GM12878 (cell line): ENCODE data around the gene MALT1. TPM values are rescaled to one million over a fixed set of nuclear protein-coding genes. Genes with fewer than 3 reads are reported as not detected.

Source experiments
- ATAC-seq: fragments of 200-7000 bp; cut with Tn5 transposase; 3 replicates; pipeline ENCODE4 v1.9.1; 2020; ENCODE audit warnings: mild to moderate bottlenecking, moderate library complexity
- BruUV-seq: library from RNA; stranded (reverse); fragments of 400-500 nt; replicated peaks from 2 replicates; lab custom pipeline; 2021; lab: Mats Ljungman, UMichigan
- CTCF ChIA-PET: fragments of 300-600 bp; sonication (Branson Sonifier 250); formaldehyde crosslinking; extraction: SDS; loops from one replicate; lab custom pipeline; 2021; ENCODE audit warnings: inconsistent platforms; lab: Yijun Ruan, JAX
- POLR2A ChIA-PET: fragments of 350-600 bp; formaldehyde crosslinking; extraction: SDS; loops from one replicate; lab custom pipeline; 2021; ENCODE audit warnings: inconsistent platforms; lab: Charles Lee
- RAD21 ChIA-PET: fragments of 300-600 bp; sonication (Branson Sonifier 250); formaldehyde crosslinking; loops from one replicate; lab custom pipeline; 2023; ENCODE audit warnings: antibody characterized with exemption; ENCODE audit not compliant: unreplicated experiment; lab: Charles Lee
- SMC1A ChIA-PET: fragments of 300-600 bp; sonication (Branson Sonifier 250); formaldehyde crosslinking; loops from one replicate; lab custom pipeline; 2023; ENCODE audit not compliant: unreplicated experiment, uncharacterized antibody; lab: Charles Lee
- DNase-seq: peaks from one replicate; pipeline ENCODE4 v3.0.0-alpha.2; 2011; ENCODE audit warnings: low read depth, low spot score
- FAIRE-seq: peaks from 3 replicates; lab custom pipeline; 2011; peaks lifted over from hg19 to GRCh38; lab: Jason Lieb, UNC
- H2AFZ ChIP-seq: 2 replicates; pipeline ENCODE4 v1.6.0; 2011; ENCODE audit warnings: low read depth, low read length, control low read depth; ENCODE audit not compliant: control insufficient read depth
- H3K27ac ChIP-seq: 2 replicates; pipeline ENCODE4 v1.5.1; 2011; ENCODE audit warnings: control low read depth; ENCODE audit not compliant: control insufficient read depth, insufficient read depth
- H3K27me3 ChIP-seq, 2 experiments: replicated peaks in 1 of 2; 2 replicates each; pipeline versions ENCODE4 v1.6.0 to v1.6.1; 2011; ENCODE audit warnings: low read length in 1 of 2; ENCODE audit not compliant: control insufficient read depth in 2 of 2, insufficient read depth in 2 of 2
- H3K36me3 ChIP-seq, 2 experiments: 2 replicates each; pipeline ENCODE4 v1.5.1; 2011; ENCODE audit warnings: low read length in 1 of 2; ENCODE audit not compliant: control insufficient read depth in 2 of 2, insufficient read depth in 2 of 2
- H3K4me1 ChIP-seq: 2 replicates; pipeline ENCODE4 v1.6.1; 2011; ENCODE audit warnings: mild to moderate bottlenecking, low read length, moderate library complexity, mixed read lengths; ENCODE audit not compliant: control insufficient read depth, insufficient read depth
- H3K4me2 ChIP-seq: 2 replicates; pipeline ENCODE4 v1.6.0; 2011; ENCODE audit warnings: control low read depth; ENCODE audit not compliant: control insufficient read depth, insufficient read depth
- H3K4me3 ChIP-seq: fragments of 200-600 bp; sonication (generic); 2 replicates; pipeline ENCODE4 v1.5.1; 2016
- H3K79me2 ChIP-seq: 2 replicates; pipeline ENCODE4 v1.6.0; 2011; ENCODE audit warnings: low read length; ENCODE audit not compliant: control insufficient read depth, insufficient read depth
- H3K9ac ChIP-seq: 2 replicates; pipeline ENCODE4 v1.8.0; 2011; ENCODE audit warnings: low read length, control low read depth, mixed read lengths; ENCODE audit not compliant: control insufficient read depth, insufficient read depth
- H3K9me3 ChIP-seq: replicated peaks from 3 replicates; pipeline ENCODE4 v1.5.1; 2011; ENCODE audit warnings: mild to moderate bottlenecking, low read length; ENCODE audit not compliant: control insufficient read depth, insufficient read depth
- H4K20me1 ChIP-seq: 2 replicates; pipeline ENCODE4 v1.6.0; 2011; ENCODE audit not compliant: control insufficient read depth, insufficient read depth
- ETV6 ChIP-seq, 2 experiments: fragments of 450-650 bp in 1 of 2; IDR thresholded peaks in 1 of 2; conservative IDR thresholded peaks in 1 of 2; 2 replicates each; pipeline ENCODE4 v1.6.1; 2014; ENCODE audit warnings: antibody characterized with exemption in 1 of 2, borderline replicate concordance in 1 of 2, low read depth in 1 of 2, mild to moderate bottlenecking in 1 of 2, moderate library complexity in 1 of 2
- HDAC6 ChIP-seq: fragments of 200-600 bp; sonication (generic); IDR thresholded peaks from one replicate; pipeline ENCODE4 v1.8.0; 2017; ENCODE audit warnings: antibody characterized with exemption; ENCODE audit not compliant: unreplicated experiment
- JUNB ChIP-seq: IDR thresholded peaks from 2 replicates; pipeline ENCODE4 v1.6.1; 2016; ENCODE audit warnings: antibody characterized with exemption, mild to moderate bottlenecking
- NFYB ChIP-seq: IDR thresholded peaks from 2 replicates; pipeline ENCODE4 v1.6.1; 2011; ENCODE audit warnings: low read depth, mild to moderate bottlenecking, low read length, improper control_type of control experiment, moderate library complexity; ENCODE audit not compliant: insufficient read depth
- NRF1 ChIP-seq: conservative IDR thresholded peaks from 2 replicates; pipeline ENCODE4 v1.6.1; 2011; ENCODE audit warnings: mild to moderate bottlenecking, low read depth, low read length, improper control_type of control experiment
- PML ChIP-seq: IDR thresholded peaks from 2 replicates; pipeline ENCODE4 v1.6.1; 2012; ENCODE audit warnings: low read length, inconsistent platforms
- PRDM15 ChIP-seq: fragments of 450-650 bp; formaldehyde crosslinking; IDR thresholded peaks from 2 replicates; pipeline ENCODE4 v1.4.0; 2020; ENCODE audit warnings: mild to moderate bottlenecking, moderate library complexity
- RFX5 ChIP-seq: IDR thresholded peaks from 2 replicates; pipeline ENCODE4 v1.6.1; 2011; ENCODE audit warnings: low read depth, low read length, improper control_type of control experiment
- SIX5 ChIP-seq: IDR thresholded peaks from 2 replicates; pipeline ENCODE4 v1.6.1; 2011; ENCODE audit warnings: mild to moderate bottlenecking, low read depth, low read length, moderate library complexity; ENCODE audit not compliant: severe bottlenecking
- SPI1 ChIP-seq: IDR thresholded peaks from 2 replicates; pipeline ENCODE4 v1.6.1; 2011; ENCODE audit warnings: low read depth, mild to moderate bottlenecking, low read length, moderate library complexity, borderline replicate concordance; ENCODE audit not compliant: insufficient read depth
- ZNF24 ChIP-seq: fragments of 450-650 bp; IDR thresholded peaks from 2 replicates; pipeline ENCODE4 v1.6.1; 2017; ENCODE audit warnings: antibody characterized with exemption, mild to moderate bottlenecking
- whole genome bisulfite sequencing: methylation state at CpG from one replicate; pipeline ENCODE4 v1.1.6; 2016; ENCODE audit warnings: low lambda C conversion rate; ENCODE audit not compliant: insufficient replicate concordance, insufficient coverage; ENCODE audit errors: missing lambda C conversion rate; 5-methylcytosine and 5-hydroxymethylcytosine counted together
- in situ Hi-C: fragments of 300-500 bp; cut with MboI; formaldehyde crosslinking; loops from 9 replicates; pipeline ENCODE4 v1.14.3; 2018; ENCODE audit warnings: mixed read lengths
- intact Hi-C: fragments of 100-400 bp; cut with micrococcal nuclease; formaldehyde crosslinking; loops from one replicate; pipeline ENCODE4 v1.14.2; 2022; ENCODE audit not compliant: unreplicated experiment
- polyA plus RNA-seq, 11 experiments: library from polyadenylated mRNA; depleted of rRNA in 4 of 11; unstranded in 6 of 11; stranded (reverse) in 5 of 11; fragments of >200 nt; fragmentation: Nextera tagmentation in 4 of 11; fragmentation: Illumina TruSeq in 1 of 11; extraction: Ambion mirVana in 4 of 11; extraction: Trizol in 1 of 11; gene quantifications; 1 replicate in 1 of 11; 2 replicates in 10 of 11; pipeline versions ENCODE4 v1.2.1 to v1.2.3, GENCODE V29; 2011 to 2016; ENCODE audit warnings: inconsistent platforms in 2 of 11, missing spikeins in 2 of 11, low read depth in 1 of 11
- total RNA-seq, 4 experiments: library from RNA; depleted of rRNA in 3 of 4; stranded (reverse); fragments of >200 nt in 3 of 4; fragmentation: Illumina TruSeq in 1 of 4; extraction: Trizol in 1 of 4; gene quantifications; 2 replicates each; pipeline versions ENCODE4 v1.2.1 to v1.2.3, GENCODE V29; 2013 to 2021
- TF ChIP-seq, protein P1 (sequence below): IDR thresholded peaks from 2 replicates; pipeline ENCODE4 v1.6.1; 2011; ENCODE audit warnings: mild to moderate bottlenecking, low read depth, low read length, moderate library complexity; ENCODE audit not compliant: insufficient replicate concordance
- TF ChIP-seq, protein P2 (sequence below): IDR thresholded peaks from 2 replicates; pipeline ENCODE4 v1.6.1; 2012; ENCODE audit warnings: low read length, inconsistent platforms

The MALT1 gene
- total and polyA plus RNA-seq, 10 of the 15 experiments (the other 5 are each of a cell fraction or from before 2014, with no cell fraction given): 17.6 to 126 (median 45.4) TPM

DNA sequence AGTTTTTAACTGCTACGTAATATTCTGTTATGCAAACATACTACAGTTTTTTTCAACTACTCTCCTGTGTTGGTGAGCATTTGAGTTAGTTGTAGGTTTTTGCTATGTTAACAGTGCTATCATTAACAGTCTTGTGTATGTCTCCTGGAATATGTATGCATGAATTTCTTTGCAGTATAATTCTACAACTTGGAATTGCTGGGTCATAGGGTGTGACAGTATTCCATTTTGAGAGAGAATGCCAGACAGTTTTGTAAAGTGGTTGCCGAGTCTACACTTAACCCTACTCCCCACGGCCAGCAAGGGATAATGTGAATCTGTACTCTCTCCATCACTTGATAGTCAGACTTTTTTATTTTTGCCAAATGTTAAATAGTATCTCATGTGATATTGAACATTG is 67.1 kb downstream of the MALT1 start (continued):
- TF ChIP-seq PRDM15 (no peak), ETV6 (conservative IDR thresholded peaks at IDR 0.05 in 1 of 2, IDR thresholded peaks at IDR 0.05 in 1 of 2; ENCODE audit: borderline replicate concordance in 1 of 2, low read depth in 1 of 2) (no peak), NRF1 (no peak), NFYB (no peak), RFX5 (no peak), HDAC6 (no peak)

DNA sequence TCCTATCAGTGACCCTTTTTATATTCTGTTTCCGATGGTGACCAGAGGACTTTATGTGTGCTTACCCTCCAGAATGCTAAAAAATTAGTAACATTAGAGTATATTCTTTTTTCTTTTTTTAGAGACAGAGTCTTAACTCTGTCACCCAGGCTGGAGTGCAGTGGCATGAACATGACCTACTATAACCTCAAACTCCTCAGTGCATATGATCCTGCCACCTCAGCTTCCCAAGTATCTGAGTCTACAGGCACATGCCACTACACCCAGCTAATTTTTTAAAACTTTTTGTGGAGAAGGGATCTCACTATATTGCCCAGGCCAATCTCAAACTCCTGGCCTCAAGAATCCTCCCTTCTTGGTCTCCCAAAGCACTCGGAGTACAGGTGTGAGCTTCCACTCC is 74.6 kb downstream of the MALT1 start:
- SMC1A ChIA-PET: interaction anchor here (0.6 to 2.0 kb wide), 9 partner anchors 10 to 218 kb away, joined by 3 to 9 read pairs (median 4); no protein-coding TSS in a partner anchor
- in situ Hi-C loops: no loop called here
- CTCF ChIA-PET: interaction anchor here (1.0 to 2.0 kb wide), 12 partner anchors 9 to 216 kb away, joined by 3 to 11 read pairs (median 4); no protein-coding TSS in a partner anchor
- Histone ChIP-seq H3K27me3 (no peaks in the 10 kb centered on the region), H3K36me3 (peaks cover 8 to 65% of the 10 kb centered on the region in 2 experiments), H3K27ac (no peak overlapping the region), H3K79me2 (no peaks in the 10 kb centered on the region), H3K9me3 (peaks cover 15% of the 10 kb centered on the region), H3K9ac (no peak overlapping the region), H3K4me3 (no peak overlapping the region), H3K4me2 (no peak overlapping the region), H2AFZ (no peak overlapping the region), H4K20me1 (no peaks in the 10 kb centered on the region), H3K4me1 (no peaks in the 10 kb centered on the region)
- RAD21 ChIA-PET: interaction anchor here (2.8 kb wide), 1 partner anchor 217 kb away, joined by 15 read pairs; no protein-coding TSS in a partner anchor
- no peak for DNase-seq
- intact Hi-C loops: loop anchor here (5.0 kb wide), 2 partner anchors 44 to 59 kb away; no protein-coding TSS in a partner anchor
- BruUV-seq: no TSS peak
- no peak for FAIRE-seq
- ATAC-seq: no peak
- POLR2A ChIA-PET: interaction anchor here (0.8 to 1.8 kb wide), 3 partner anchors 9 to 215 kb away, joined by 3 to 4 read pairs (median 3); no protein-coding TSS in a partner anchor
- 93% methylated on average over 2 of the region's 2 CpGs for WGBS
- TF ChIP-seq PML (no peak), SPI1 (no peak), JUNB (no peak), SIX5 (no peak), ZNF24 (no peak)
- TF ChIP-seq, protein P1, sequence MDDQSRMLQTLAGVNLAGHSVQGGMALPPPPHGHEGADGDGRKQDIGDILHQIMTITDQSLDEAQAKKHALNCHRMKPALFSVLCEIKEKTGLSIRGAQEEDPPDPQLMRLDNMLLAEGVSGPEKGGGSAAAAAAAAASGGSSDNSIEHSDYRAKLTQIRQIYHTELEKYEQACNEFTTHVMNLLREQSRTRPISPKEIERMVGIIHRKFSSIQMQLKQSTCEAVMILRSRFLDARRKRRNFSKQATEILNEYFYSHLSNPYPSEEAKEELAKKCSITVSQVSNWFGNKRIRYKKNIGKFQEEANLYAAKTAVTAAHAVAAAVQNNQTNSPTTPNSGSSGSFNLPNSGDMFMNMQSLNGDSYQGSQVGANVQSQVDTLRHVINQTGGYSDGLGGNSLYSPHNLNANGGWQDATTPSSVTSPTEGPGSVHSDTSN: no peak
- TF ChIP-seq, protein P2, sequence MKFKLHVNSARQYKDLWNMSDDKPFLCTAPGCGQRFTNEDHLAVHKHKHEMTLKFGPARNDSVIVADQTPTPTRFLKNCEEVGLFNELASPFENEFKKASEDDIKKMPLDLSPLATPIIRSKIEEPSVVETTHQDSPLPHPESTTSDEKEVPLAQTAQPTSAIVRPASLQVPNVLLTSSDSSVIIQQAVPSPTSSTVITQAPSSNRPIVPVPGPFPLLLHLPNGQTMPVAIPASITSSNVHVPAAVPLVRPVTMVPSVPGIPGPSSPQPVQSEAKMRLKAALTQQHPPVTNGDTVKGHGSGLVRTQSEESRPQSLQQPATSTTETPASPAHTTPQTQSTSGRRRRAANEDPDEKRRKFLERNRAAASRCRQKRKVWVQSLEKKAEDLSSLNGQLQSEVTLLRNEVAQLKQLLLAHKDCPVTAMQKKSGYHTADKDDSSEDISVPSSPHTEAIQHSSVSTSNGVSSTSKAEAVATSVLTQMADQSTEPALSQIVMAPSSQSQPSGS: no peak
